Measurements from ENCODE around the gene BRAF. TPM values are rescaled to one million over a fixed set of nuclear protein-coding genes. Genes with fewer than 3 reads are reported as not detected.

BRAF gene
- total RNA-seq, 4 donors from 2014 or later: 35.7 to 60.0 (median 40.7) TPM

DNA sequence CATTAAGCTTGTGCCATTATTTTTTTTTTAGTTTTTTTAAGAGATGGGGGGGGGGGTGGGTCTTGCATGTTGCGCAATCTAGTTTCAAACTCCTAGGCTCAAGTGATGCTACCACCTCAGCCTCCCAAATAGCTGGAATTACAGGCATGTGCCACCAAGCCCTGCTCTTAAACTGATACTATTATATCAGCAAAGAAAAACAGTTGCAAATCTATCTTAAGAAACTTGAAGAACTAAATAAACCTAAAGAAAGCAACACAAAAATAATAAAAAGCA is 47.5 kb downstream of the BRAF start:
- ATAC-seq (ENCODE audit: low FRiP score) (no peak), DNase-seq (ENCODE audit: low spot score) (no peak)
- TF ChIP-seq CTCF (IDR thresholded peaks at IDR 0.05): no peak

DNA sequence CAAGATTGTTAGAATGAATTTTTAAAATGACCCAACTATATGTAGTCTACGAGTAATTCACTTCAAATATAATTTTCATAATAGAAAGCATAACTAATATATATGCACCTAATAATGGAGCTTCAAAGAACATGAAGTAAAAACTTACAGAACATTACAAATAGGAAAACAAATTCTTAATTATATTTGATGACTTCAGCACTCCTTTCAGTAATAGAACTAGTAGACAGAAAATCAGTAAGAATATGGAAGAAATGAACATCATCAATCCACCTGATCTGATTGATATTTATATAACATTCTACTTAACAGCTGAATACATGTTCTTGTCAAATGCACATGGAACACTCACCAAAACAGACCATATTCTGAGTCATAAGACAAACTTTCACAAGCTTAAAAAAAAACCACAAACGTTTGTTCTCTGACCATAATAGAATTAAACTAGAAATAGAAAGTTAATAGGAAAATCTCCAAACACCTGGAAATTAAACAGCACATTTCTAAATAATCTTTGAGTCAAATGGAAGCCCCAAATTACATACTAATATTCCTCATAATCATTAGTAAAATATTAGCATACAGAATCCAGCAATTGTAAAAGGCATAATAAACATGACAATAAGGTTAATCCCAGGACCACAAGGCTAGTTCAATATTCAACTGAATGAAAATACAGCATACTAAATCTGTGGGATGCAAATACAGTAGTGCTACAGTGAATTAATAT is 48.0 kb downstream of the BRAF start:
- DNase-seq (ENCODE audit: low spot score) (no peak), ATAC-seq (ENCODE audit: low FRiP score) (no peak)
- TF ChIP-seq CTCF (IDR thresholded peaks at IDR 0.05): no peak

GRCh38 chr7:140873434-140873833 is 51.3 kb downstream of the BRAF start:
- no peak for TF ChIP-seq CTCF (IDR thresholded peaks at IDR 0.05)
- no peak for DNase-seq (ENCODE audit: low spot score)
- no peak for ATAC-seq (ENCODE audit: low FRiP score)

GRCh38 chr7:140870003-140870402 is 54.7 kb downstream of the BRAF start:
- DNase-seq (ENCODE audit: low spot score) (no peak), ATAC-seq (ENCODE audit: low FRiP score) (no peak)
- TF ChIP-seq CTCF (IDR thresholded peaks at IDR 0.05): no peak

DNA sequence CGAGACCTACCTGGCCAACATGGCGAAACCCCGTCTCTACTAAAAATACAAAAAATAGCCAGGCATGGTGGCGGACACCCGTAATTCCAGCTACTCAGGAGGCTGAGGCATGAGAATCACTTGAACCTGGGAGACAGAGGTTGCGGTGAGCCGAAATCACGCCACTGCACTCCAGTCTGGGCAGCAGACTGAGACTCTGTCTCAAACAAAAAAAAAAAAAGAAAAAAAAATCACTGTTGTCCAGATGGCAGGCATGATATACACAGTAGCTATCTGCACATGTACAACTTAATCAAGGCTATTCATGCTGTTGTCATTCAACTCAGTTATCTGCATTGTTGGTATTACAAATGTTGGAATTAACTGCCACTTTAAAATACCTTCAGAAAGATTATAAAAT is 55.3 kb downstream of the BRAF start:
- DNase-seq (ENCODE audit: low spot score) (no peak), ATAC-seq (ENCODE audit: low FRiP score) (no peak)
- no peak for TF ChIP-seq CTCF (IDR thresholded peaks at IDR 0.05)

GRCh38 chr7:140867467-140868462 is 57.0 kb downstream of the BRAF start:
- TF ChIP-seq CTCF (IDR thresholded peaks at IDR 0.05): no peak
- DNase-seq (ENCODE audit: low spot score) (no peak), ATAC-seq (ENCODE audit: low FRiP score) (no peak)
